GM12873 (cell line): ENCODE results near the gene MYBPHL.

Experiments
- TF ChIP-seq, protein P1 (sequence below): IDR thresholded peaks from 2 replicates; pipeline ENCODE4 v1.5.1; 2012; ENCODE audit warnings: low read depth, mild to moderate bottlenecking, moderate library complexity, low read length, control low read depth; ENCODE audit not compliant: insufficient read depth; ENCODE audit errors: missing control alignments

MYBPHL gene

DNA sequence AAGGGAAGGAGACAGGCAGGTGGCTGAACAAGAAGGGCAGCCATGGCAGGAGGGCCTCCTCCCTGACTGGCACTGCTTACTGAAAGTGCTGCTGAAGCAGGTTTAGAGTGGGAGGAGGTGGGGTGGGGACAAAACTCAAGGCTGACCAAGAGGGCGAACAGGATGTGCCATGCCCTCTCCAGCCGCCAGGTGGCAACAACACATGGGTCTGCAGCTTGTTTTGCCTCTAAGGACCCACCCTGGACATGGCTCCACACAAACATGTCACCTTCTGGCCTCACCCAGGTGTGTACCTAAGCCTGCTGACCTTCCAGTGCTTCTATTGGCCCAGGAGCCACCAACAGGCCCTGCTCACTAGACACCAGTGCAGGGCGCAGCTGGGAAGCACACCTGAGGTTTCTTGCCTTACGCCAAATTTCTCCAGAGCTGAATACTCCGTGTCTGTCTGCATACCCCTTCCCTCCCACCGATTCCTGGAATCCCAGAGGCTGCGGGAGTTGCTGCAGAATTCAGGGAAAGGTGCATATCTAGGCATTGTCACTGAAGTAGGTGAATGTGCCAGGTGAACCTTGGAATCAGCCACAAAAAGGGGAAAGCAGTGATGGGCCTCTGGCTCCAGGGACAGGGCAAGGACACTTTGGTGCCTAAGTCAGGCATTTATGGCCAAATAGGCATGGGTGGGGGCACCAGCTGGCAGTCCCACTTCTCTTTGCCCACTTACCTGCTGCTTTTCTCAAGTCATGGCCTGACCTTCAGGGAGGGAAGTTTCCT, 29.2 kb downstream of the MYBPHL start:
- TF ChIP-seq, protein P1, sequence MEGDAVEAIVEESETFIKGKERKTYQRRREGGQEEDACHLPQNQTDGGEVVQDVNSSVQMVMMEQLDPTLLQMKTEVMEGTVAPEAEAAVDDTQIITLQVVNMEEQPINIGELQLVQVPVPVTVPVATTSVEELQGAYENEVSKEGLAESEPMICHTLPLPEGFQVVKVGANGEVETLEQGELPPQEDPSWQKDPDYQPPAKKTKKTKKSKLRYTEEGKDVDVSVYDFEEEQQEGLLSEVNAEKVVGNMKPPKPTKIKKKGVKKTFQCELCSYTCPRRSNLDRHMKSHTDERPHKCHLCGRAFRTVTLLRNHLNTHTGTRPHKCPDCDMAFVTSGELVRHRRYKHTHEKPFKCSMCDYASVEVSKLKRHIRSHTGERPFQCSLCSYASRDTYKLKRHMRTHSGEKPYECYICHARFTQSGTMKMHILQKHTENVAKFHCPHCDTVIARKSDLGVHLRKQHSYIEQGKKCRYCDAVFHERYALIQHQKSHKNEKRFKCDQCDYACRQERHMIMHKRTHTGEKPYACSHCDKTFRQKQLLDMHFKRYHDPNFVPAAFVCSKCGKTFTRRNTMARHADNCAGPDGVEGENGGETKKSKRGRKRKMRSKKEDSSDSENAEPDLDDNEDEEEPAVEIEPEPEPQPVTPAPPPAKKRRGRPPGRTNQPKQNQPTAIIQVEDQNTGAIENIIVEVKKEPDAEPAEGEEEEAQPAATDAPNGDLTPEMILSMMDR: peak; percentile 100

- TF ChIP-seq, protein P1: no peak
Observed at GRCh38 chr1:109275706-109276345, 31.0 kb downstream of the MYBPHL start.

GRCh38 chr1:109274533-109275476, 32.0 kb downstream of the MYBPHL start:
- TF ChIP-seq, protein P1: no peak

- TF ChIP-seq, protein P1: no peak
Observed at GRCh38 chr1:109273570-109274288, 33.1 kb downstream of the MYBPHL start.

DNA sequence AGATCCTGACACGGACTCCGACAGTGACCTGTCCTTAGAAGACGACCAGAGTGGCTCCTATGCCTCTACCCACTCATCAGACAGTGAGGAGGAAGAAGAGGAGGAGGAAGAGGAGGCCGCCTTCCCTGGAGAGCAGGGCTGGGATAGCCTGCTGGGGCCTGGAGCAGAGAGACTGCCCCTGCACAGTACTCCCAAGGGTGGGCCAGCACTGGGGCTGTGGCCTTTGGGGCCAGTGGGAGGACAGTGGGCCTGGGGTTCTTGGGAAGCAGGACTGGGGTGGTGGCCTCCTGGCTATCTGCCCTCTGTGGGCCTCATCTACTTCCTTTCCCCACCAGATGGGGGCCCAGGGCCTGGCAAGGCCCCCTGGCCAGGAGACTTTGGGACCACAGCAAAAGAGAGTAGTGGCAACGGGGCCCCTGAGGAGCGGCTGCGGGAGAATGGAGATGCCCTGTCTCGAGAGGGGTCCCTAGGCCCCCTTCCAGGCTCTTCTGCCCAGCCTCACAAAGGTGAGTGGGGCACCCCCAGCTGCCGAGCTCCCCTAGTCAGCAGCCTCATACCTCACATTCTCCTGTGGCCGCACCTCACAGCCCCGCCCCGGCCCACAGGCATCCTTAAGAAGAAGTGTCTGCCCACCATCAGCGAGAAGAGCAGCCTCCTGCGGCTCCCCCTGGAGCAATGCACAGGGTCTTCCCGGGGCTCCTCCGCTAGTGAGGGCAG, 33.8 kb downstream of the MYBPHL start:
- TF ChIP-seq, protein P1: no peak

DNA sequence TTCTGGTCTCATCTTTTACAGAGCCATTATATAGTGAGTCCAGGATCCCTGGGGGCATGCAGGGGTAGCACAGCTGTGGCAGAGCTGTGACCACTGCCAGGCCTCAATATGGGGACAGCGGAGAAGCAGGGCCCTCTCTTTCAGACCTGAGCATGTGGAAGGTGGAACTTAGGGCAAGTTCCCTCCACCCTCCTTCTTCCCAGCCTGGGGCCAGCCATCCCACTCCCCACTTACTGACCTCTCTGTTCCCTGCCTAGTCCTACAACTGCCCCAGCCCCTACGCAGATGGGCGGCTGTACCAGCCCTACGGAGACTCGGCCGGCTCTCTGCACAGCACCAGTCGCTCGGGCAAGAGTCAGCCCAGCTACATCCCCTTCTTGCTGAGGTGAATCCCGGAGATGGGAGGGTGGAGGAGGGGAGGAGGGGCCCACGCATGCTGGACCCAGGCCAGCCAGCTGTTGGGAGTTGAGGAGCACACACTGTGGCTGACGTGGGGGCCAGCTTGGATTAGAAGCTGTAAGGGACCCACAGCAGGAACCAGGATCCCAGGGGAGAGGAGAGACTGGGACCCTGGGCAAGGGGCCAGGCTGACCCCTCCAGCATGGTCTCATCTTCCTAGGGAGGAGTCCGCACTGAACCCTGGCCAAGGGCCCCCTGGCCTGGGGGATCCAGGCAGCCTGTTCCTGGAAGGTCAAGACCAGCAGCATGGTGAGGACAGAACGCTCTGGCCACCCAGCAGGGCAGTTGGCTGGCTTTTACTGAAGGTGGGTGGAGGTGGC, 34.6 kb downstream of the MYBPHL start:
- TF ChIP-seq, protein P1: no peak
